HG03432 (cell line): ENCODE results near the gene FANCI.

Experiments
- ATAC-seq: cut with Tn5 transposase; IDR thresholded peaks from one replicate; pipeline ENCODE4 v1.9.1; 2021; ENCODE audit warnings: mild to moderate bottlenecking, moderate library complexity; ENCODE audit not compliant: unreplicated experiment

Gene FANCI

DNA sequence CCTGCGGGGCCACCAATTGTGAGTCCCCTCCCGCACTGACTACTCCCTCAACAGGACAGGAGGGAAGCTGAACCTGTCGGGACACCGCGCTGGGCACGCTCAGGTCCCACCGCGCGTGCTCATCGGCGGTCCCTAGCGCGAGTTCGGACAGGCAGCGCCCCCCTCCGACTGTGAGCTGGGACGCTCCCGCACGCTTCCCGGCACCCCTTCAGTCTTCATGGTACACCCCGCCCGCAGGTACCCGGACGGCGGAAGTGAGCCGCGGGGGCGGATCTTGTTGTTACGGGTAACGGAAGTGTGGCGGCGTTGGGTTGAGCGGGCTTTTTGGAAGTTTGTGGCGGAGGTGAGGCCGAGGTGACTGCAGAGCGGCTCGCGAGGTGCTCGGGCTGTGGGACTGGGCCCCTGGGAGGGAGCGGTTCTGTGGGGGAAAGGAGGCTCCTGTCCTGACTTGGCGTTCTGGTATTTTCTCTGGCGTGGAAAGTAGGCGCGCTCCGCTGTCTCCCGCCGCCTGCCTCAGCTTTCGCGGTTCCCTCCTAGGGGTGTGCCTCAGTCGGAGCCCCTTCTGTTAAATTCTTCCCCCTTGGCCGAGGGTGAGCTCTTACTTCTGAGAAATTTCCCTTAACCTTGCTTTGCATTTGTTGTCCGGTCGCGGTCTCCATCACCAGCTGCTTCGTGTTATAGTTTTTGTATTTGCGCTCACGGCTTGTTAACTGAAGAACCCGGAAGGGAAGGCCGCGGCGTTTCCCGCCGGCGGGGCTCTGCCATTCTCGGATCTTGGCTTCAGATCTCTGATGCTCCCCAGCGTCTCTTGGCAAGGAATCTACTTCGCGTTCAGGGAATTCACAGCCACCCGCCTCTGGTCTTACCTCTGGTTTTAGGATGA is at the start of gene FANCI:
TSS of gene FANCI (plus strand) at position 289 of the 883 bp plus-strand sequence. CDS start 3,669 bp downstream, outside the sequence.
- peak; percentile 95 for ATAC-seq

DNA sequence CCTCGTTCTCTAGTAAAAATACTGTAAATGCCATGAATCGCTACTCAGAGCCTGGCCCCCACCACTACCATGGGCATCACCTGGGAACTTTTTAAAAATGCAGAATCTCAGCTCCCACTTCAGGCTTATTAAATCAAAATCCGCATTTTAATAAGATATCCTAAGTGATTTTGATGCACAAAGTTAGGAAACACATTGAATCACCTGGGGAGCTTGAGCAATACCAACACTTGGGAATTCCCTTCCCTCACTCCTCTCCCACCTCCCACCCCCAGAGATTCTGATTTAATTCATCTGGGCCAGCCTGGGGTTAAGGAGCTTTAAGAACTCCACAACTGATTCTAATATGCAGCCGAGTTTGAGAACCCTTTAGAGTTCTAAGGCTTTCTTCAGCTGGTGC is 49.2 kb upstream of the FANCI start:
- ATAC-seq: no peak

DNA sequence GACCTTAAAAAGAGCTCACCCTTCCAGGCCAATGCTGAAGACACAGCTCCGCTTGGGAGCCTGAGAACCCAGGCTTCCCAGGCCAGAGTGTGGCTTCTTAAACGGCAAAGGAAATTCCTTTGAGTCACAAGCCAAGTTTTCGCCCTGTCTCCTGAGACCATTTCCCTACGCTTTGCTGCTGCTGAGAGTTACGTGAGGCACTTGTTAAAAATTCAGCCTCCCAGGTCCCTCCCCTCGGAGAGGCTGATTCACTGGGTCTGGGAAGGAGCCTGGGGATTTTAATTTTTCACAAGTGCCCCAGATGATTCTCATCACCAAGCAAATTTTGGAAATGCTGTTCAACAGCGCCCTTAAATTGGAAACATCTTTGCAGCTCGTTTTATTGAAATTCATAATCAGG is 47.9 kb upstream of the FANCI start:
- ATAC-seq: no peak

DNA sequence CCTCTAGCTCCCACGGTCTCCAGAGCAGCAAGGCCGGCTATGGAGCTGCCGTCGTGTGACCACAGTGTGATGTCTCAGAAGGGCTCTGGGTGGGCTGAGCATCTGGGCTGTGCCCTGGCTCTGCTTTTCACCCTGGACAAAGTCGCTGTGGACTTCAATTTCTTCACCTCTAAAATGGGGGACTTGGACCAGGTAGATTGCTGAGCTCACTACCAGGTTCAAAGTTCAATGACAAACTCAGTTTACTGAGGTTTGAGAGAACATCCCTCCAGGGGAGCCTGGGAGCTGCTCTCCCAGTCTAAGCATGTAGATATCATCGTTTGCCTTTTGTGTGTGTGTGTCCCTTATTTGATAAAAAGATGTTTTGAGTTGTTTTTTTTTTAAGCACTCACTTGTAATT is 47.5 kb upstream of the FANCI start:
- ATAC-seq: no peak

DNA sequence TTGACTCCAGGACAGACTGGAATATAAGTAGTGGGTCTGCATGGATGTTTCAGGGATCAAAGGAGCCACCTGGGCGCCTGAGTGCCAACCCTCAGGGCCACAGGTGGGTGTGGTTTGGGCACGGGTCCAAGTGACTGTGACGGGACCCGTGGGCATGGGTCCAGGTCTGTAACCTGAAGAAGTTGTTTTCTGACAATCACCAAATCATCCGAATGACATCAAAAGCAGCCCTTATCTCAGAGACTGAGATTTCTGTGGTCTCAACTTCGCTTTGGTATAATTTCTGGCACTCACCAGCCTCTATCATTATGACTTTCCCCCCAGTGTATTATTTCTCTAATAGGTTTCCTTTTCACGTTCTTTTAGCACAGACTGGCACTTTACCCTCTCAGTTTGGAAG is 46.8 kb upstream of the FANCI start:
- no peak for ATAC-seq

DNA sequence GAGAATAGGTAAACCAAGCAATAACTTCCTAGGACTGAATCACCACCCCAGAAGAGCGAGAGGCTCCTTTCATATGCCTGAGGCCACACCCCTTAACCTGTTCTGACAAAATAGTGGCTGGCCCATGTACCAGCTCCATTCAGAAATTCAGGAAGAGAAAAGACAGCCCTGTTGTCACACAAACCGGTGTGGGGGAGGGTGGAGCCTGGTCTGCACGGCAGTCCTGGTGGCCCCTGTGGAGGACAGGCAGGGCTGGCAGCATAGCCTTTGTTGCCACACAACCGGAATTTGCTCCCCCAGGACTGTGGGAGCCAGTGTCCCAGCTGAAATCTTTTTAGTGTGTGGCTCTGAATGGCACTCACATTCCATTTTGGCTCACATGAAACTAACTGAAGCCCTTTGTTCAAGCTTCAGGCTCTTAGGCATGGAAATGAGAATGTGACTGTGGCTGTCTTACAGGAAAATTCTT is 46.2 kb upstream of the FANCI start:
- no peak for ATAC-seq

DNA sequence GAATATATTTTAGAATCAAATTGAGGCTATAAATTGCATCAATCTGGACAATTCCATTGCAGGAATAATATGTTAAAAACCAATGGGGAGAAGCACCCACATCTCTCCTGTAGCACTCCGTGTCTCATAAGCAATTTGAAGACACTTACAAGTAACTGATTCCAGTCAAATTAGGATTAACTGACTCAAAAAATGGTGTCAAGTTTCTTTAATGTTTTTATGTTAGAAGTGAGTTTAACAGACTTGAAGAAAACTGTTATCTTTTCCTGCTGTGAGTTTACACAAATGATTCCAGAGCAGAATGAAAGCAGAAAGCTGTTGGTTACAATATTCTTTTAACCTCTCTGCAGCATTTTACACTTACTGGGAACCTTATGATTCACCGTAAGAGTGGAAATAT is 45.6 kb upstream of the FANCI start:
- no peak for ATAC-seq

DNA sequence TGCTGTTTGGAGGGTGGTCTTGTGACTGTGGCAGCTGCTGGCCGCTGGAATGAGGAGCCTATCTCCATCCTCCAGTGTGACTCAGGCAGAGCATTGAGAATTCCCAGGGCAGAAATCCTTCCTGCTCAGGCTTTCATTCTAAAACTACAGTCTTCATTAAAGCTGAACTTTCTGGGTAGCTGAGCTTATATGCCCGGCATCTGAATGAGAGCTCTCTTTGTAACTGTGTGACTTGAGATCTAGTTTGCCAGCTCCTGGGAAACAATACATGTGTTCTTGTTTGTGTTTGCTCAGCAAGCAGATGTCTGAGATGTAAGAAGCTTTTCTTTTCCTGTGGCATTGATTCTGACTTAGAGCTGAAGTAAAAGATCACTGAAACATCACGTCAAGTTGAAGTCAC is 44.8 kb upstream of the FANCI start:
- ATAC-seq: no peak

DNA sequence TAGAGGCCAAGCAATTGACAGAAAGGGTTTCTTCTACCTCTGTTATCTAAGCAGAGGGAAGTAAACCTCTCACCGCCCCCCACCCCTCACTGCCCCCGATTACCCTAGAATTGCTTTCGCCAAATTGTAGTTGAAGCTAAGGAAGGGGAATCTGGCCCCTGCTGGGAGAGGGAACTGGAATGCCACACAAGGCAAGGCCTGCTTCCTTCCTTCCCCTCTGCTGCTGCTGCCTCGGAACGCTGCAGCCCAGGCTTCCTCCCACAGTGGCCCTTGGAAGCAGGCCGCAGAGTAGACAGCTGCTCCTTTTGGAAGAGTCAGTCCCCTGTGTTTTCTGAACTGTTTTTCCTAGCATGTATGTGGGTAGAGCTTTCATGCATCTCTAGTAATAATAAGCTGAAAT is 44.0 kb upstream of the FANCI start:
- no peak for ATAC-seq

DNA sequence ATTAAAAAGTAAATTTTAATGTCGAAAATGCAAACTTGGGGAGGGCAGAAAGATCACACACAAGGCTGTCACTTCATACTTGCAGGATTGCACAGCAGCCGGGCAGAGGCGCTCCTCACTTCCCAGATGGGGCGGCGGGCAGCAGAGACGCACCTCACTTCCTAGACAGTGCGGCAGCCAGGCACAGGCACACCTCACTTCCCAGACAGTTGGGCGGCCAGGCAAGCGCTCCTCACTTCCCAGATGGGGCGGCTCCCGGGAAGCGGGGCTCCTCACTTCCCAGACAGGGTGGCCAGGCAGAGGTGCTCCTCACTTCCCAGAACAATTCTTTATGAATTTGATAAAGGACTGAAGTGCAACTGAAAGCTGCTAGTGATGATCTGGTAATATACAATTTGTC is 43.6 kb upstream of the FANCI start:
- ATAC-seq: no peak

DNA sequence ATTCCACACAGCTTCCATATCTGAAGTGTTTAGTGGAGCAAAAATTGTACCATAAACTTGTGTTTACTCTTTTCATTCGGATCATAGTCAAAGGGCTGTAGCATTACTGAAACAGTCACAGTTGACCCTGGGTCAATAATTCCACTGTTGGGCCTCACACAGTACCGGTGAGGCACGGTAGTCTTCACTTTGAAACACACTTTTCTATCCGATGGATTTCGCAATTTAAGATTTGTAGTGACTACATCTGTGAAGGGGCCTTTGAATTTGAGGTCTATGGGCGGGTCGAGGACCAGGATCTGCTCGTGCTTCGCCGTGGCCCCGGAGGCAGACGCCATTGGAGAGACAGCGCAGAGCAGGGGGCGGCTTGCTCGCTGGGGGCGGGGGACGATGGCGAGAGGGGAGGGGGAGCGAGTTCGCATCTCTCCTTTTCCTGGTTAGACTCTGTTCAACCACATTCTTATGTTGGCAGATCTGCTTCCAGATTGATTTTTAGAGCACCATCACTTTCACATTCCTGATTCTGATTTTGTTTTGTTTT is 42.2 kb upstream of the FANCI start:
- ATAC-seq: no peak

DNA sequence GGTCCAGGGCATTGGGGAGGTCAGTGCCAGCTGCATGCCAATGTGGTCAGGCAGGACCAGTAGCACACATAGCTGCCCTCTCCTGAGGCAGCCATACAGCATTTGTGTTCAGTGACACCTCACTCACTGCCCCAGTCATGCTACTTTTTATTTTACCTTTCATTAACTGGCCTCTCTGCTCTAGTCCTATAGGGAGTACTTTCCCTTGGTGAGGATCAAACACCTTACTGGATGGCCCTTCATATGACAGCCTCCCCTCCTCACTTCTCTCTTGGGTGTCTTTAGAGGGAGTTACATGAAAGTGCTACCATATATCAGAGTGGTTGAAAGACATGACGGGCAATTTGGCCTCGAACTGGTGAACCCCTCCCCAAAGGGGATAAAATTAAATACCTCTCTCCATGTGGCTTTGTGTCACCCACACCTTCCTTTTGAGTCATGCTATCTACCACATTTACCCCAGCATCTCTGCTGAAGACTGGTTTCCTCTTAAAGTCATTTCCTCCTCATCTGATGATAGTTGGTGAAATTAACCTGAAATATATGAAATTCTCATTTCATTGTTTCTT is 40.0 kb upstream of the FANCI start:
- peak; percentile 47 for ATAC-seq

DNA sequence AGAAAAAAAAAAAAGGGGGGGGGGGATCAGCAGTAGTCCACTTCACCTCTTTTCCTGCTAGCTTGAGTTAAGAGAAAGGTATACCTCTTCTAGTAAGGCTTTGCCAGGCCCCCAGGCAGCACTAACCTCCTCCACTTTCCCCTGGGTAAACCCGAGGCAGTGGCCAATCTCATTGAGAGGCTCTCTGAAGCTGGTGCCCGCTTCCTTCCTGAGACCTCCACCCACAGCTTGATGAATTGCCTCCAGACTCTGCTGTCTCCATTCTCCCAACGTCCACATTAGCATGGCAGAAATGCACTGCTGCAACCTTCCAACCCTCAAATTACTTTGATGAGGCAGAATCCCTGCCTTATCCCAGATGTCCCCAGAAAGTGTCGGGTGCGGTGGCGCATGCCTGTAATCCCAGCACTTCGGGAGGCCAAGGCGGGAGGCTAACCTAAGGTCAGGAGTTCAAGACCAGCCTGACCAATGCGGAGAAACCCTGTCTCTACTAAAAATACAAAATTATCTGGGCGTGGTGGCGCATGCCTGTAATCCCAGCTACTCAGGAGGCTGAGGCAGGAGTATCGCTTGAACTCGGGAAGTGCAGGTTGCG is 37.7 kb upstream of the FANCI start:
- ATAC-seq: no peak

DNA sequence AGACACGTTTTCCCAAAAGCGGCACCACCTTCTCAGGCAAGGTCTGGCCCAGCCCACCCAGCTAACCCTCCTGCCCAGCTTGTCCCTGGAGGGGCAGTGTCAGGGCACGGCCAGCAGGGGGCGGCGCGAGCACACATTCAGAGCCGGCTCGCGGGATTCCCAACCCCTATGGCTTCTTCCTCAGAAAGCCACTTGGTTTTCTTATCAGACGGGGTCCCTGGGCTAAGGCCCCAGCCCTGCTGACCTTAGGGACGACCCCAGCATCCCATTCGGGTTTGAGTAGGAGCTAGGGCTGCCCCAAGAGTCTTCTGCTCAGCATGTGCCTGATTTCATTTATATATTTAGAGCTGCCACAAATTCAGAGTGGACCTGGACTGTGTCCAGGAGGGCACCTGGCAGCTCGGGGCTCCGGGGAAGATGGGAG is 36.9 kb upstream of the FANCI start:
- peak; percentile 90 for ATAC-seq

DNA sequence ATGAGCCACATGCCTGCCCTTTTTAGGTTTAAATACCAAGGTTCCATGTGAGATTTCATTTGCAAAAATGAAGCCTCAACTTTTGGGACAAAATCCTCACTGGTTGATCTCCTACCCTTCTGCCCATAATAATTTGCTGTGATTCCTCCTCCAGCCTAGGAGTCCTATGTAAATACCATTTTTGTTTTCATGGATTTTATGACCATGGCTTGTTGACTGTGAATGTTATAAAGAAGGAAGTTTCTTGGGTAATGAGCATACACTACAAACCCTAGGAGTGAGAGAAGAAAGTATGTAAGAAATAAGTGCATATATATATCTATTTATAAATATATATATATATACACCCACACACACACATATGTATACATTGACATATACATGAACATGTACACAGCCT is 35.5 kb upstream of the FANCI start:
- no peak for ATAC-seq

DNA sequence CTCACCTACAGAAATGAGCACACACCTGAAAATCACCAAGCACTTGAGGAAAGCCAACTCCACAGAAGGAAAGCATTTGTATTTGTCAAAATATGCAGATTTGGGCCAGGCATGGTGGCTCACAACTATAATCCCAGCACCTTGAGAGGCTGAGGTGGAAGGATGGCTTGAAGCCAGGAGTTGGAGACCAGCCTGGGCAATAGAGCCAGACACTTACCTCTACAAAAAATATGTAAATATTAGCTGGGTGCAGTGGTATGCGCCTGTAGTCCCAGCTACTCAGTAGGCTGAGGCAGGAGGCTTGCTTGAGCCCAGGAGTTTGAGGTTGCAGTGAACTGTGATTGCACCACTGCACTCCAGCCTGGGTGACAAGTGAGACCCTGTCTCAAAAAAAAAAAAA is 34.7 kb upstream of the FANCI start:
- ATAC-seq: no peak

DNA sequence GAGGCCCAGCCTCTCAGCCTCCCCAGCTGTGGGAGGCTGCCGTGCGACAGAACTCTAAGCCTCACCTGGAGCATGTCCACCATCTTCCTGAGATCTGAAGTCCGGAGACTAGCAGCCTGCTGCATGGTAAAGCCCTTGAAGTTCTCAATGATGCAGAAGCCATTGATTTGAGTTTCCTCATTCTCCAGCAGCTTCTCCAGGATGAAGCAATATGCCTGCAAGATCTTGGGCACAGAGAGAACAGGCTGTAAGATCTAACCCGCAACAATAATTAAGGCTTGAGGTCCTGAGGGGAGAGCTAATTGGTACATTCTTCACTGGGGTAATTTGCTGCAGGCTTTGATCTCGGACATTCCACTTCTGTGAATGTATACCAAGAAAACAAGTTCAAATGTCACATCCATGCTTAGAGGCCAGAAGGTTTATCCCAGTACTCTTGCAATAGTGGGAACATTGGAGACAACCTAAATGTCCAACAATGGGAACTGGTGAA is 32.1 kb upstream of the FANCI start:
- ATAC-seq: no peak

DNA sequence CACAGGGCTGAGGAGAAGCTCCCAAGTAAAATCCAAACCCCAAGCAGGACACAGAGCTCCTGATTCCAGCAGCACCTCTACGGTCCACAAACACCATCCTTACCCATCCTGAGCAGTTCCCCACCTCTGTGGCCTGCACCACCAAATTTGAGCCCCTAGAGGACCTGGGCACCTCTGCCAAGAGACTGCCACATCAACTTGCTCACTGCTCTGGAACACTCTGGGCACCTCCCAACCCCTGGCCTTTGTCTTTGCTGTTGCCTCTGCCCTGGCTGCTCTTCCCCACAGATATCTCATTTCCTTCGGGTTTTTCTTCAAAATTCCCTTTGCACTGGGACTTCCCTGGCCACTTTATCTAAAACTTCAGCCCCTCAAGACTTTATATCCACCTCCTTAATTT is 28.2 kb upstream of the FANCI start:
- ATAC-seq: no peak

DNA sequence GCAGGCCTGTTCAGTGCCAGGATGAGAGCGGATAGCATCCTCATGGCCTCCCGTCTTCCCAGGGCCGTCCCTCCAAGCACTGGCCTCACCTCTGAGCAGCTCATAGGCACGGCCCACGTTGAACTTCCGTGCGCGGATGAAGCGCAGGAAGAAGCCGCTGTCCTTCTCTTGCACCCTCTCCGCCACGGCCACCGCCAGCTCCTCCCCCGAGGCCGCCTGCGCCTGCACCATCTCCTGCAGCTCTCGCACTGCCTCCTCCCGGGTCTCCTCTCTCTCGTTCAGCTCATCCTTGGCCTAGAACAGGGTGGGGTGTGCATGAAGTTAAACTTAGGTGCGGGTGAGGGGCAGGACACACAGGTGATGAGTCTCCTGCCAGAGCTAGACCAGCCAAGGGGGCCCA is 26.7 kb upstream of the FANCI start:
- ATAC-seq: no peak

DNA sequence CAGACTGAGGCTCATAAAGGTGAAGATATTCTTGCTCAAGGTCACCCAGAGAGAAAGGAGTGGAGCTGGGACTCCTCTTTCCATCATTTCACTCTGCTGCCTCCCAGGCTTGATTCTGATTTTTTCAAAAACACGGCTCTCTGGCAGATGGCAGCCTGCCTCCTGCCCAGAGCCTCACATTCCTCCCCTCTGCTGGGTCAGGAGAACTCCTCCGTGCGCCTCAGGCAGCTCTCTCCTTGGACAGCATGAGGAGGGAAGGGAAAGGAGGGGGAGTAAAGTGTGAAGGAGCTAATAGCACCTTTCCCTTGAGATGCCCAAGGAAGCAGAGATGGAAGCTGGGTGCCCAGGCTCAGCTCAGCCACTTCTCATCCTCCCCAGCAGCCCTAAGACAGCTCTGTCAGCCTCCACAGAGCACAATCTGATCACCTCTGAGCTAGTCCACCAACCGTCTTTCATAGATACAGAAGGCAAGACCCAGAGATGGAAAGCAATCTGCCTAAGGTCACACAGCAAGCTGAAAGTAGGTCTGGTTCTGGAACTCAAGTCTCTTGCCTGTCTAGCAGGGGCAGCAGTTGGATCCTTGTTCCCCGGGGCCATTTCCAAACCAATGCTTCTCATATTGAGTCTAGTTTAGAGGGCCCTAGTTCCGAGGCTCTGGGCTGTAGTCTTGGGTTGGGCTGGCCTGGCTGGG is 25.9 kb upstream of the FANCI start:
- no peak for ATAC-seq

DNA sequence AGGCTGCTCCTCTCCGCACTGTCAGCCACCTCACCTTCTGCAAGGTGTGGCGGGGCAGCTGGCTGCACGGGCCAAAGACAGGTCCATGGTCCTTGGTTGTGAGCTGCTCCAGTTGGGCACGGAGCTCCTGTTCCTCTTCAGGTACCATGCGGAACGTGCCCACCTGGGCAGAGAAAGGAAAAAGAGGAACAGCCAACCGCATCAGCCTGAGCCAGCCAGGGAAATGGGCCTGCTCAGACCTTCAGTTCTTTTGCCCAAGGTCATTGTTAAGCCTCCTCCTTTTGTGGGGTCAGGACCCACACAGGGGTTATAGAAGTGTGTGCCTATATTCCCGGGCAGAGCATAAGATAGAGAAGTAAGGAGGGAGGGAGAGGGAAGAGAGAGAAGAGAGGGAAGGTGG is 25.2 kb upstream of the FANCI start:
- no peak for ATAC-seq
